CD4-positive, alpha-beta T cell treated with Interleukin-1 beta for 1 hour (primary cell): ENCODE measurements around the gene PRAMEF33.
"Not testable (repeated sequence)": the region's sequence is repeated elsewhere in the genome, so short reads cannot be mapped to it uniquely, and the experiment has no call there.

ENCODE experiments used
- DNase-seq, 2 donors: peaks; one replicate each; pipeline ENCODE4 v3.0.0-alpha.2; 2020 to 2022

PRAMEF33 gene

GRCh38 chr1:13303239-13303638 is at the start of gene PRAMEF33:
Gene PRAMEF33 (plus strand): TSS chr1:13303539. CDS start chr1:13305955, 2,416 bp downstream.
- not testable (repeated sequence) for DNase-seq

GRCh38 chr1:13253898-13254297 is 49.4 kb upstream of the PRAMEF33 start, which contains the start of gene PRAMEF5:
Gene PRAMEF5 (plus strand): TSS chr1:13254198. CDS start chr1:13259269, 5,071 bp downstream.
- DNase-seq, result not testable (repeated sequence)

- DNase-seq, result not testable (repeated sequence)
Observed at GRCh38 chr1:13265124-13265523, 38.2 kb upstream of the PRAMEF33 start.

- DNase-seq, result not testable (repeated sequence)
Observed at GRCh38 chr1:13277016-13277415, 26.3 kb upstream of the PRAMEF33 start.

GRCh38 chr1:13279617-13280016 is 23.7 kb upstream of the PRAMEF33 start:
- DNase-seq, result not testable (repeated sequence)

- DNase-seq, result not testable (repeated sequence)
Observed at GRCh38 chr1:13285037-13285436, 18.3 kb upstream of the PRAMEF33 start, which contains the start of gene PRAMEF8. Gene PRAMEF8 (minus strand): TSS chr1:13285137. CDS start chr1:13284091, 1,046 bp downstream.

GRCh38 chr1:13289030-13289429 is 14.3 kb upstream of the PRAMEF33 start:
- DNase-seq, result not testable (repeated sequence)

- not testable (repeated sequence) for DNase-seq
Observed at GRCh38 chr1:13297216-13297931, 6.0 kb upstream of the PRAMEF33 start.

- DNase-seq, result not testable (repeated sequence)
Observed at GRCh38 chr1:13298699-13299098, 4.6 kb upstream of the PRAMEF33 start.

GRCh38 chr1:13302197-13302596 is 1.1 kb upstream of the PRAMEF33 start:
- not testable (repeated sequence) for DNase-seq

- not testable (repeated sequence) for DNase-seq
Observed at GRCh38 chr1:13315281-13315680, 11.9 kb downstream of the PRAMEF33 start, which contains the start of gene PRAMEF15. Gene PRAMEF15 (plus strand): TSS chr1:13315581. CDS start chr1:13318408, 2,827 bp downstream.

- DNase-seq, result not testable (repeated sequence)
Observed at GRCh38 chr1:13342496-13342895, 39.2 kb downstream of the PRAMEF33 start.

GRCh38 chr1:13347034-13347433 is 43.7 kb downstream of the PRAMEF33 start, which contains the start of gene PRAMEF14:
Gene PRAMEF14 (minus strand): TSS chr1:13347134. CDS start chr1:13345314, 1,820 bp downstream.
- DNase-seq, result not testable (repeated sequence)

GRCh38 chr1:13353476-13353875 is 50.1 kb downstream of the PRAMEF33 start:
- DNase-seq, result not testable (repeated sequence)

- not testable (repeated sequence) for DNase-seq
Observed at GRCh38 chr1:13354475-13354874, 51.1 kb downstream of the PRAMEF33 start.

- DNase-seq, result peak in 1 of 2 donors; percentile 30
Observed at GRCh38 chr1:13356774-13357173, 53.4 kb downstream of the PRAMEF33 start.
